GM18498 (cell line): Measurements from ENCODE around the gene PCSK7.
A peak's percentile ranks its signal among the peaks of the same experiment; 100 is the strongest.
"Not testable (repeated sequence)": the region's sequence is repeated elsewhere in the genome, so short reads cannot be mapped to it uniquely, and the experiment has no call there.

Experiments used
- ATAC-seq: cut with Tn5 transposase; IDR thresholded peaks from one replicate; pipeline ENCODE4 v1.9.1; 2021; ENCODE audit warnings: mild to moderate bottlenecking, moderate library complexity; ENCODE audit not compliant: unreplicated experiment

PCSK7 gene

DNA sequence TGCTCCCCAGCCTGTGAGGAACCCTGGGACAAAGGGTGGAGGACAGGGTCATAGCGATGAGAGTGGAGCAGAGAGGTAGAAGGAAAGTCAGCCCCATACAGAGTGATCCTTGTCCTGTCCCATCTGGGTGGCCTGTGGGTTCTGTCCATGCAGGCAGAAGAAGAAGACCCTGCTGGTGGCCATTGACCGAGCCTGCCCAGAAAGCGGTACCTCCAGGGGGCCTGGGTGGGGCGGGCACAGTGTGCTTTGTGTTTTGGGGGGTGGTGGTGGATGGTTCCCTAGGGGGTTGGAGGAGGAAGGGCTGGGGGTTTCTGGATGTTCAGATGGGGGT is 45.5 kb downstream of the PCSK7 start:
- ATAC-seq, result no peak

DNA sequence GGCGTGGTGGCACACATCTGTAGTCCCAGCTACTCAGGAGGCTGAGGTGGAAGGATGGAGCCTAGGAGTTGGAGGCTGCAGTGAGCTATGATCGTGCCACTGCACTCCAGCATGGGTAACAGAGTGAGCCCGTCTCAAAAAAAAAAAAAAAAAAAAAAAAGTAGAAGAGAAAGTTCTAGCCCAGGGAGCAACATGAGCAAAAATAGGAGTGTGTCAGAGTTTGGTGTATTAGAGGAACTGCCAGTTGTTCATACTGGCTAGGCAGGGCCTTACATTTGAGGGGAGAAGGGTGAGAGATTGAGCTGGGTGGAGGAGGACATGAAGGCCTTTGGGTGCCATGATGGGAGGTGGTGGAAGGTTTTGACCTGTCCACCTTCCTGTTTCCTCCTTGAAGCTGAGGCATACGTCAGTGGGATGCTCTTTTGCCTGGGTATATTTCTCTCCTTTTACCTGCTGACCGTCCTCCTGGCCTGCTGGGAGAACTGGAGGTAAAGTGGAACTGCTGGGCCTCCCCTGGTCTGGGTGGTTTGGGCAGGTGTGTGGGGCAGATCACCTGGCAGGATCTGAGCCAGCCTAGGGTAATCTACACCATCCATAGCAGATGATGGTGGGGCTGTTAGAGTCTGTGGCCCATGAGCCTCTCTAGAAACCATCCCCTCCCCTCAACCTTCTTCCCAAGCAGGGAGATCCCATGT is 46.0 kb downstream of the PCSK7 start:
- no peak for ATAC-seq

DNA sequence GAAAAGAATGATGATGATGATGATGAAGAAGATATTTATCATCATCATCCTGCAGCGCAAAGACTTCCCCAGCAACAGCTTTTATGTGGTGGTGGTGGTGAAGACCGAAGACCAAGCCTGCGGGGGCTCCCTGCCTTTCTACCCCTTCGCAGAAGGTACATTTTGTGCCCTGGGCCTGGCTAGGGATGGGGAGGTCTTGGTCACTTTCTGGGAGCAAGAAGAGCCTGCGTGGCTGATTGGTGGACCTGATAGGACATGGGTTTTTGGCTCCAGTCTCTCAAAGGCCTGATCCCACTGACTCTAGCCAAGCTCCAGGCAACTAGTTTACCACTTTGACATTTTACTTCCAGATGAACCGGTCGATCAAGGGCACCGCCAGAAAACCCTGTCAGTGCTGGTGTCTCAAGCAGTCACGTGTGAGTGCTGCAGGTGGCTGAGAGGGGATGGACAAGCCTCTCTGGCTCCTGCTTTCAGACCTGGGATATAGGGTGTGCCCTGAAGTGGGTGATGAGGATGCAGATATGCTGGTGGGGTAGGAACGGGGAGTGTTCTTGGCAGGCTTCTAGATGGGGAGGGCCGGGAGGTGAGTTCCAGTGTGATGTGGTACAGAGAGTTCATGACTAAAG is 48.0 kb downstream of the PCSK7 start:
- ATAC-seq, result no peak

DNA sequence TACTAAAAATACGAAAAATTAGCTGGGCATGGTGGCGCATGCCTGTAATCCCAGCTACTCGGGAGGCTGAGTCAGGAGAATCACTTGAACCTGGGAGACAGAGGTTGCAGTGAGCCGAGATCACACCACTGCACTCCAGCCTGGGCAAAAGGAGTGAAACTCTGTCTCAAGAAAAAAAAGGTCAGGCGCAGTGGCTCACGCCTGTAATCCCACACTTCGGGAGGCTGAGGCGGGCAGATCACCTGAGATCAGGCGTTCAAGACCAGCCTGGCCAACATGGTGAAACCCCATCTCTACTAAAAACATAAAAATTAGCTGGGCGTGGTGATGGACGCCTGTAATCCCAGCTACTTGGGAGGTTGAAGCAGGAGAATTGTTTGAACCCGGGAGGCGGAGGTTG is 48.7 kb downstream of the PCSK7 start:
- not testable (repeated sequence) for ATAC-seq

DNA sequence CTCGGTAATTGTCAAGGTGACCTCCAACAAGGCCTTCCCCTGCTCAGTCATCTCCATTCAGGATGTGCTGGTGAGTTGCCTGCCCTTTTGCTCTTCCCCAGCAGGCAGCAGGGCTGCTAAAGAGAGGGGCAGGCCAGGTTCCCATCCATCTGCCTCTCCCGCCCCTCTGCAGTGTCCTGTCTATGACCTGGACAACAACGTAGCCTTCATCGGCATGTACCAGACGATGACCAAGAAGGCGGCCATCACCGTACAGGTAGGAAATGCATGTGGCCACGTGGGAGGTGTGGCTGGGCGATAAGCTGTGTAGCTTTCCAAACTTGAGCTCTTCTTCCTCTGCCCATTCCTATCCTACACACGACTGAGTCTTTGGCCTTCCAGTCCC is 49.3 kb downstream of the PCSK7 start:
- no peak for ATAC-seq

DNA sequence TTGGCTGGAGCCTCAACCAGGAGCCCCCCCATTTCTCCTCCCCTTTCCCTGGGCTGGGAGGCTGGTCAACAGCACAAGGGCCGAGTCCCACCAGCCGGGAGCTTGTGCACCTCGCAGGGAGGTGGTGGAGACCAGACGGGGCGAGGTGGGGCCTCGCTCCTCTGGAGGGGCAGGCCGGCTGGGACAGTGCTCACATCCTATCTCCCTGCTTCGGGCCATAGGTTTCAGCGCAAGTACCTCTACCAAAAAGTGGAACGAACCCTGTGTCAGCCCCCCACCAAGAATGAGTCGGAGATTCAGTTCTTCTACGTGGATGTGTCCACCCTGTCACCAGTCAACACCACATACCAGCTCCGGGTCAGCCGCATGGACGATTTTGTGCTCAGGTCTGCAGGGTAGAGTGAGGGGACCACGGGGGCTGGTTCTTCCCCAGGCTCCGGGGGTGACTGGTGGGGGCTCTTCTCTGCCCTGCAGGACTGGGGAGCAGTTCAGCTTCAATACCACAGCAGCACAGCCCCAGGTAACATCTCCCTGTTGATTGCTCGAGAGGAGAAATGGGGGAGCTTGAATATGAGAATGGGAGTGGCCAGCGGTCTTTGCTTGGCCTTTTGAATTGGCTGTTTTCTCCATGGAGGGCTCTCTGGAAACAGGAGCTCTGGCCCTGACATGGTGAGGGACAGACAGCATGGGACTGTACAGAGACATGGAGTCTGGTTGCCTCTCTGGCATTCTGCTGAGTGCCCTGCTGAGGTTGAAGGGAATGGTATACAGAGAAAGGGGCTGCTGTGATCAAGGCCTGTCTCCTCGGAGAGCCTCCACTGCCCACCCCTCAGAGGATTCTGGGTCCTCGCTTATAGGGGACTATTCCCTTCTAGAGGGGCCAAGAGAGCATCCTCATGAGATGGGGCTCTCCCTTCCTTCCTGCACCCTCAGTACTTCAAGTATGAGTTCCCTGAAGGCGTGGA is 50.0 kb downstream of the PCSK7 start:
- ATAC-seq, result no peak

DNA sequence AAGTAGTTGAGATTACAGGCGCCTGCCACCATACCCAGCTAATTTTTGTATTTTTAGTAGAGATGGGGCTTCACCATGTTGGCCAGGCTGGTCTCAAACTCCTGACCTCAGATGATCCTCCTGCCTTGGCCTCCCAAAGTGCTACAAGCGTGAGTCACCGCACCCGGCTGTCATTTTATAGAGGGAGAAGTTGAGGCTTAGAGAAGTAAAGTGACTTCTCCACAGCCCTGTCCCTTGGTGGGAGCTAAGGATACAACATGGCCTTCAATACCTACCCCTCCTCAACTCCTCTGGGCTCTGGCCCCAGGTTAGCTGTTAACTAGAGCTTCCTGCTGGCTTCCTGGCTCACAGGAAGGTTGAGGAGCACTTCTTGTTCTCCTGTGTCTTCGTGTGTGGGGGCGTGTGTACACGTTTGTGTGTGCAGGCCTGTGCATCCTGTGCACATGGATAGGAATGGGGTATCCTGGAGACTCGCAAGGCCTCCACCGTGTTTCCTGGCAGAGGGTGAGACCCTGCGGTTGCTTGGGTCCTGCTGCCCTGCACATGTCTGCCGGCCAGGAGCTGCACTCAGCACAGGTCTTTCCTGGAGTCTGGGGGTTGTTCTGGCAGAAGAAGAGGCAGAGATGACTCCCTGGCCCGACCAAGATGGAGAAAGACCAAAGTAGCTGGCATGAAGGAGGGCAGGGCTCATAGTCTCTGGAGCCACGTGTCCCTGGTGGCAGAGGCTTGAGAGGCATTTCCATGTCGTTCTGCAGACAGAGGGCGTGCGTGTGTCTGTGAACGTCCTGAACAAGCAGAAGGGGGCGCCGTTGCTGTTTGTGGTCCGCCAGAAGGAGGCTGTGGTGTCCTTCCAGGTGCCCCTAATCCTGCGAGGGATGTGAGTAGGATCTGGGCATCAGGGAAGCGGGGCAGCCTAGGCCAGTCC is 51.0 kb downstream of the PCSK7 start:
- ATAC-seq, result peak; percentile 38

DNA sequence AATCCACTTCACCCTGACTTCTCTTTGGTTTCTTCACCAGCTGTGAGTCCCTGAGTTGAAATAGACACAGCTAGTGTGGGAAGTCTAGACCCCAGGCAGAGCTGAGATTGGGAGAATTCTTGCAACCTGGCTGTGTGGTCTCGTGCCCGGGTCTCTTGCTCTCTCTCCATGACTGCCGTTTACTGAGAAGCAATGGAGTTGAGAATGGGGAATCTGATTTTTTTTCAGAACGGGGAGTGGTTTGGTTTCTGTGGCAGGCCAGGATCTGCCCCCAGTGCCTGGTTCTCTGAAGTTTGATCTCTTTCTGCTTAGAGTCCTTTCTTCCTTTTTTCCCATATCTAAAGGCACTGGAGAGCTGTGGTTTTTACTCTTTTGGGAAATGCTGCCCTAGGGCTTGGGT is 51.9 kb downstream of the PCSK7 start:
- no peak for ATAC-seq

DNA sequence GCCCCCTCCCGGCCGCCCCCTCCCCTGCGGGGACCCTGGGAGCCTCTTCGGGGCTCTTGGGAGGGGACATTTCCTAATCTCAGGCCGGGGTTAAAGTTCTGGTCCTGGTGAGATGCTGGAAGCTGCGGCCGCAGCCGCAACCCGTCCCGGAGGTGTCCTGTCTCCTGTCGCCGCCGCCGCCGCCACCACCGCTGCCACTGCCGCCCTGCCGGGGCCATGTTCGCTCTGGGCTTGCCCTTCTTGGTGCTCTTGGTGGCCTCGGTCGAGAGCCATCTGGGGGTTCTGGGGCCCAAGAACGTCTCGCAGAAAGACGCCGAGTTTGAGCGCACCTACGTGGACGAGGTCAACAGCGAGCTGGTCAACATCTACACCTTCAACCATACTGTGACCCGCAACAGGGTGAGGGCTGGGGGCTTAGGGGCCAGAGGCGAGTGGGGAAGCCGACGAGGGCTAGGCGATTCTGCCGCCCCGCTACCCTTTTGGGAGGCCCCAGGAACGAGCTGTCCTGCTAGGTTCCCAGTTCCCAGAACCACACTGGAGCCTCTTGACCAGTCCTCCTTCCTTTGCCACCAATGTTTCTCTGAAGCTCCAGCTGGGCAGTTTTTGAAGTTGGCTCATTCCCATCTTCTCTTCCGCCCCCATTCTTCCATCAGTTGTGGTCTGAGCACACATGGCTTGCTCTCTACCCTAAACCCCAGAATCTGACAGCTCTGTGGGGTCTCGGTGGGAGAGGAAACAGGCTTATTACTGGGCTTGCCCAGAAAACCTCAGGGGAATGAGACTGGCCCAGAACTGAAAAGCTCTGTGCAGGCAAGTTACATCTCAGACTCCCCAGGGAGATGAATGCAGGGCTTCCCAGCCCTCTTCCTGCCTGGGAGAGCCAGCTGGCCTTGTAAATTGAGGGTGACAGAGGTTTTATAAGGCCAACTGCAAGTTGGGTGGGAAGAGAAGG is 52.5 kb downstream of the PCSK7 start:
- peak; percentile 33 for ATAC-seq

DNA sequence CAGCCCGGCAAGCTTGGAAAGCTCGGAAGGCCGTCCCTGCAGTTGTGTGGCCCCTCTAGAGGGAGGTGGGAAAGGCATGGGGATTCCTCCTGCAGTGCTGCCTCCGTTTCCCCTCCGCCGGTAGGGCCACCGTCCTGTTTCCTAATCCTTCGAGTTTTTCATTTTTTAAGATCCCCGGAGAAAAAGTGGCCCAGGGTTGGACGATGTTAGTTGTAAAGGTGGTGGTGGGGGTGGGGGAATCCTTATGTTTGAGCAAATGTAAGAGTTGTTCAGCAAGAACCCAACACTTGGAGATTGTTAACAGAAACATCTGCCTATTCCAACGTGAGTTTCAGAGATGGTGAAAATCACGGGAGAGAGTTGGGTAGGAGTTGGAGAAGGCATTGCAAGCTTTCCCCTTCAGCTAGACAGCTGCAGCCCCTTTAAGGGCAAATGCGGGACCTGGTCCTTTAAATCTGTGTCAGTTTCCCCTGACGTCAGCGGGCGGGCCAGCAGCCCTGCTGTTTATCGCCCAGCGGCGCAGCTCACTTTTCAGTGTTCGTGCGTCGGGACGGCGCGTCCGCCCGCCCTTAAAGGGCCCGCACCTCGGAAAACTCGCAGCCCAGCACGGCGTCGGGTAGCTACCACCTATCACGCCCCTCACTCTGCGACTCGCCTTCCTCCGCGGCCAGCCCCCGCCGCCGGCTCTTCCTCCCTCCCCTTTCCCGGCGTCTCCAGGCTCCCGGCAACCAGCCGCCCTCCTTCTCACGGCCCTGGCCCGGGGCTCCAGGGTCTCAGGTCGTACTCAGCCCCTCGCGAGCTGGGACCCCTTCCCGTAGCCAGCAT is 53.5 kb downstream of the PCSK7 start, which contains the start of gene SIDT2:
Gene SIDT2 (plus strand): TSS at position 534 of the 825 bp plus-strand sequence. CDS start 521 bp downstream, outside the sequence.
- ATAC-seq, result peak; percentile 91

DNA sequence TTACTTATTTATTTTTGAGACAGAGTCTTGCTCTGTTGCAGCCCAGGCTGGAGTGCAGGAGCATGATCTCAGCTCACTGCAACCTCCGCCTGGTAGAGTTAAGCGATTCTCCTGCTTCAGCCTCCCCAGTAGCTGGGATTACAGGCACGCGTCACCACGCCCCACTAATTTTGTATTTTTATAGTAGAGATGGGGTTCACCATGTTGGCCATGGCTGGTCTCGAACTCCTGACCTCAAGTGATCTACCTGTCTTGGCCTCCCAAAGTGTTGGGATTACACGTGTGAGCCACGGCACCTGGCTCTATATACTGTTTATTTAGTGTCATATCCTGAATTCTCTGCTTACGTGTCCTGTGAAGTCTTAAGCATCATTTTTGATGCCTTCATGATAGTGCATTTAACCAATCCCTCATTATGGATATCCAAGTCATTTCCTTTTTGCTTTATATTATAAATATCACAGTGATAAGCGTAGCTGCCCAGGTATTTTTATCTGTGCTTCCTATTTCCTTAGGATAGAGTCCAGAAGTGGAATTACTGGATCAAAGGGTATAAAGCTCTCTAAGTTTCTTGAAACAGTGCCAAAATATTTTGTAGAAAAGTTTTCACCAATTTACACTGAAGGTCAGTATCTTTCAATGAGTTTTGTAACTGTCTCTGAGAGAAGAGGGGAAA is 54.2 kb downstream of the PCSK7 start:
- ATAC-seq, result no peak

DNA sequence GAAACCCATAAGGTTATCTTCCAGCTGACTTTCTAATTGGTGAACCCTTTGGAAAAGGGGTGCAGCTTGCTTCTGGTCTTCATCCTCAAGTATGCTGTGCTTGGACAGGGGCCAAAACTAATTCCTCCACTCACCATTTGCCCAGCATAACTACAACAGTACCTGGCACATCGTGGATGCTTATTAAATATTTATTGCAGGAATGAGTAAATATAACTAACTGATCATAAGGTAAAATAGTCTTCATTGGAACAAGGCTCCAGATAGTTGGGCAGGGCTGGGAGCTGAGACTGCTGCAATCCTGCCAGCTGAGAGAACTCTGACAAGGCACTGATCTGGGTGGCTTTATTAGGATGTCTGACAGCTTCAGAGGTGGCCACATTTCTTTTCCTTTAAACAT is 55.7 kb downstream of the PCSK7 start:
- no peak for ATAC-seq

DNA sequence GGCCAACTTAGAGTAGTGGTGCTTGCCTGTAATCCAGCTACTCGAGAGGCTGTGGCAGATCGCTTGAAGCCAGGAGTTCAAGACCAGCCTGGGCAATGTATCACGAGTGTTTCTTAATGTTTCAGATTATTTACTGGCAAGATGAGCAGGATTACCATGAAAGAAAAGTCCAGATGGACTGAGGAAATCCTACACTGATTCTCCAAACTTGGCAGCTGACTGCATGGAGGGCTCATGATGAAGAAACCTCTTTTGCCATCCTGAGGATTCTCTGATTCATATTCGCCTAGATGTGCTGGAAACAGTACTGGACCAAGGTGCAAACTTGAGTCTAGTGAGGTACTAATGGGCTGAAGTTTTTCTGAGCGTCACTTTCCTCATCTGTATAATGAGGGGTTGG is 56.1 kb downstream of the PCSK7 start:
- no peak for ATAC-seq

DNA sequence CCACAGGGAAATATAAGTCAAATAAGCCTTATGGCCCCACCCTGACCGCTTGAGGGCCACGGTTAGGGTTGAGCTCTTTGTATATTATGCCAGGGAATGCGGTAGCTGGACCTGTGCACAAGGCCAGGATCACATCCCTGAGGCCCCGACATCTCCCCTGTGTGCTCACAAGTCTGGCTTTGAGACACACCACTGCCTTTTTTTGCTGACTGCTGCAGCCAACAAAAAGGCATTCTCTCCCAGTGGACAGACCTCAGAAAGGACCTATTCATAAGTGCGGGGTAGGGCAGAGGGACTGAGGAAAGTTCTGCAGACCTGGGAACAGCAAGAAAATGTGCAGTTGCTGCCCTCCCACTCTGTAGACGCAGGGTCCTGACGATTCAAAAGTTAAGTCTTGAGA is 56.8 kb downstream of the PCSK7 start:
- ATAC-seq, result no peak

DNA sequence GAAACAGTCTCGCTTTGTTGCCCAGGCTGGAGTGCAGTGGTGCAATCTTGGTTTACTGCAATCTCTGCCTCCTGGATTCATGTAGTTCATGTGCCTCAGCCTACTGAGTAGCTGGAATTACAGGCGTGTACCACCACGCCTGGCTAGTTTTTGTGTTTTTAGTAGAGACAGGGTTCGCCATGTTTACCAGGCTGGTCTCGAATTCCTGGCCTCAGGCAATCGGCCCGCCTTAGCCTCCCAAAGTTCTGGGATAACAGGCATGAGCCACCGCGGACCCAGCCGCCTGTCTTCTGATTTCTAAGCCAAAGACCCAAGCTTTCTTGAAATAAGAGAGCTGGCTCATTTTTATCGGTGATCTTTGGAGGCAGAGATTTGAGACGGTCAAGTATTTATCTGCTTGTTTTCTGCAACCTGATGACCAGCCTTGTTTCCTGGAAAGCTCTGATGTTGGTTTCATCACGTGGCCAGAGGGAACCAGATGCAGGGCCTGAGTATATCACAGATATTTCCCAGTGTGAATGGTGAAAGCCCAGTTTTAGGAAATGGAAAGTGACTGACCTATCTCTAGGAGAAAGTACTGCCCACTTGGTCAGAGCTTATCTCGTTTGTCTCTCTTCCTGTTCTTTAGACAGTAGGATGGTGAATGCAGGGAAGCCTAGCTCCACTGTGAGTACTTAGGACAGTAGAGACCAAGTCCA is 59.0 kb downstream of the PCSK7 start:
- no peak for ATAC-seq

DNA sequence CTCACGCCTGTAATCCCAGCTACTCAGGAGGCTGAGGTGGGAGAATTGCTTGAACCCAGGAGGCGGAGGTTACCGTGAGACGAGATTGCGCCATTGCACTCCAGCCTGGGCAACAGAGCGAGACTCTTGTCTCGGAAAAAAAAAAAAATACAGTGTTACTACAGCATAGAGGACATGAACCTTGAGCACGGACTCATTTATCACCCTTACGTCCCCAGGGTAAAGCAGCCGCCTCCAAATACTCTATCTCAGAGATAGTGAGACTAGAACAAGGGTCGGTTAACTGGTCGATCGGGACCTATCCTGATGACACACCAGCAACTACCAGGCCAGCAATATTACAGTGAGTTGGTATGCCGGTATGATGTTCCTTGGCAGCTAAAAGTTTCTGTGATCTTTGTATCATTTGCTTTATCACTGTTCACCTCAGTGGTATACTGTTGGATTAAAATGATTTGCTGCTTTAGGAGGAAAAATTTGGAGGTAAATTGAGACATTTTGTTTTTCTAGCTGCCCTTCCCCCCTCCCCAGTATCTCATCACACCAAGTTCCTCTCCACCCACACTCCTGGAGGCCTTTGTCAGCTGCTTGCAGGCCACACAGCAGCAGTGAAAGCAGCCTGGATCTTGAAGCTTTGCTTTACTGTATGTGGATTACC is 60.3 kb downstream of the PCSK7 start:
- ATAC-seq, result no peak

DNA sequence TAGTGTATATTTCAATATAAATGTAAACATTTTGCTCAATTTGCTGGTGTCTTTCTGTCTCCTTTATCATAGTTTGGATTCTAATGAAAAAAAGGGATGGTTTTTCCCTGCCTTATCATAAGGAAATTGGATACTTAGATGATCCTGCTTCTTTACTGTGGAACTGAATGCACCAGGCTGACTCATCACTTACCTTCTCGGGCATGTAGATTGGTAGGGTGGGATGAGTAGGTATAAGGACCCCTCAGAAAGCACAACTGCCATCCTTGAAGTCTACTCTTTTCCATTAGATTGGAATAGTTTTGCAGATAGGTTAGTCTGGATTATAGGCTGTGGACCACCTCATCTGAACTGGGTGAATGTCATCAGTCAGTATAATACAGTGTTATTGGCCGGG is 60.9 kb downstream of the PCSK7 start:
- ATAC-seq, result no peak
